ENCODE results near the gene STYXL2.

- TF ChIP-seq POLR2A (IDR thresholded peaks at IDR 0.05), result no peak
- TF ChIP-seq POLR2AphosphoS5 (IDR thresholded peaks at IDR 0.05), result no peak
- peak; percentile 85 to 92 (median 88) for TF ChIP-seq CTCF (IDR thresholded peaks at IDR 0.05)
Measured at GRCh38 chr1:167059045-167059808, 34.6 kb upstream of the STYXL2 start.
